GM23338 (cell line): ENCODE data around the gene SYMPK. TPM values are rescaled to one million over a fixed set of nuclear protein-coding genes. Genes with fewer than 3 reads are reported as not detected.

Source experiments
- ATAC-seq: fragments of 200-7000 bp; cut with Tn5 transposase; 3 replicates; pipeline ENCODE4 v1.9.1; 2020
- DNase-seq: peaks from one replicate; pipeline ENCODE4 v3.0.0-alpha.2; 2015; ENCODE audit warnings: low spot score
- H2AFZ ChIP-seq: fragments of 200-600 bp; sonication (generic); 2 replicates; pipeline ENCODE4 v1.8.0; 2016; ENCODE audit warnings: antibody characterized with exemption, mild to moderate bottlenecking, moderate library complexity
- H3F3A ChIP-seq: fragments of 200-600 bp; sonication (generic); replicated peaks from 2 replicates; pipeline ENCODE4 v1.8.0; 2017; ENCODE audit warnings: antibody characterized with exemption, mixed run types, low read depth
- H3K27ac ChIP-seq: fragments of 200-600 bp; sonication (generic); 2 replicates; pipeline ENCODE4 v1.6.1; 2016; ENCODE audit warnings: low read depth
- H3K27me3 ChIP-seq: fragments of 200-600 bp; sonication (generic); 2 replicates; pipeline ENCODE4 v1.8.0; 2016; ENCODE audit warnings: mild to moderate bottlenecking, mixed run types, moderate library complexity; ENCODE audit not compliant: insufficient read depth
- H3K36me3 ChIP-seq: fragments of 200-600 bp; sonication (generic); 2 replicates; pipeline ENCODE4 v1.8.0; 2016; ENCODE audit warnings: mild to moderate bottlenecking; ENCODE audit not compliant: insufficient read depth
- H3K4me1 ChIP-seq: fragments of 200-600 bp; sonication (generic); 2 replicates; pipeline ENCODE4 v1.8.0; 2016; ENCODE audit warnings: mild to moderate bottlenecking, moderate library complexity; ENCODE audit not compliant: insufficient read depth
- H3K4me2 ChIP-seq: fragments of 200-600 bp; sonication (generic); 2 replicates; pipeline ENCODE4 v1.7.1; 2017; ENCODE audit warnings: mixed run types
- H3K4me3 ChIP-seq: fragments of 200-600 bp; sonication (generic); 2 replicates; pipeline ENCODE4 v1.6.1; 2016; ENCODE audit warnings: mixed run types
- H3K79me2 ChIP-seq: fragments of 200-600 bp; sonication (generic); replicated peaks from 2 replicates; pipeline ENCODE4 v1.8.0; 2017; ENCODE audit warnings: mild to moderate bottlenecking; ENCODE audit not compliant: insufficient read depth
- H3K9me2 ChIP-seq: fragments of 200-600 bp; sonication (generic); 2 replicates; pipeline ENCODE4 v1.8.0; 2017; ENCODE audit not compliant: insufficient read depth
- H4K20me1 ChIP-seq: fragments of 200-600 bp; sonication (generic); replicated peaks from 2 replicates; pipeline ENCODE4 v1.8.0; 2017; ENCODE audit warnings: mild to moderate bottlenecking; ENCODE audit not compliant: insufficient read depth
- H3K27ac Mint-ChIP-seq: 2 replicates; pipeline ENCODE4 v1.8.0; 2020; ENCODE audit warnings: inconsistent platforms, mild to moderate bottlenecking, moderate library complexity, mixed read lengths
- H3K27me3 Mint-ChIP-seq: 3 replicates; pipeline ENCODE4 v1.8.0; 2022; ENCODE audit warnings: low read depth, mild to moderate bottlenecking, moderate library complexity, mixed read lengths, inconsistent platforms; ENCODE audit not compliant: insufficient read depth, poor library complexity
- H3K36me3 Mint-ChIP-seq: 3 replicates; pipeline ENCODE4 v1.8.0; 2021; ENCODE audit warnings: low read depth, mild to moderate bottlenecking, inconsistent platforms, moderate library complexity, mixed read lengths
- H3K4me1 Mint-ChIP-seq: 3 replicates; pipeline ENCODE4 v1.8.0; 2020; ENCODE audit warnings: mild to moderate bottlenecking, inconsistent platforms, mixed read lengths
- H3K4me3 Mint-ChIP-seq: 3 replicates; pipeline ENCODE4 v1.8.0; 2021; ENCODE audit warnings: moderate library complexity, mild to moderate bottlenecking, inconsistent platforms, mixed read lengths
- H3K9me3 Mint-ChIP-seq: 3 replicates; pipeline ENCODE4 v1.8.0; 2020; ENCODE audit warnings: moderate library complexity, mild to moderate bottlenecking, inconsistent platforms, mixed read lengths
- CREB1 ChIP-seq: fragments of 250-450 bp; sonication (Bioruptor Pico); IDR thresholded peaks from 2 replicates; pipeline ENCODE4 v1.5.0; 2020; ENCODE audit warnings: low read depth, mild to moderate bottlenecking, moderate library complexity
- CTCF ChIP-seq, 2 experiments: fragments of 200-600 bp in 1 of 2; sonication (generic) in 1 of 2; conservative IDR thresholded peaks; 2 replicates each; pipeline versions ENCODE4 v1.5.1 to v1.6.1; 2016 to 2017; ENCODE audit warnings: antibody characterized with exemption in 2 of 2, low read depth in 2 of 2, mild to moderate bottlenecking in 2 of 2, moderate library complexity in 1 of 2
- ETS1 ChIP-seq: IDR thresholded peaks from 2 replicates; pipeline ENCODE4 v1.6.1; 2016; ENCODE audit warnings: antibody characterized with exemption
- EZH2 ChIP-seq: fragments of 200-600 bp; sonication (generic); IDR thresholded peaks from one replicate; pipeline ENCODE4 v1.8.0; 2017; ENCODE audit warnings: antibody characterized with exemption, mild to moderate bottlenecking, low read depth; ENCODE audit not compliant: unreplicated experiment
- EZH2phosphoT487 ChIP-seq: fragments of 200-600 bp; sonication (generic); IDR thresholded peaks from one replicate; pipeline ENCODE4 v1.8.1; 2018; ENCODE audit warnings: antibody characterized with exemption; ENCODE audit not compliant: unreplicated experiment
- JUNB ChIP-seq: IDR thresholded peaks from one replicate; pipeline ENCODE4 v1.6.1; 2016; ENCODE audit warnings: antibody characterized with exemption; ENCODE audit not compliant: unreplicated experiment
- NANOG ChIP-seq: IDR thresholded peaks from 2 replicates; pipeline ENCODE4 v1.6.1; 2016; ENCODE audit warnings: antibody characterized with exemption, borderline replicate concordance
- POLR2AphosphoS5 ChIP-seq: IDR thresholded peaks from 2 replicates; pipeline ENCODE4 v1.6.1; 2016; ENCODE audit warnings: antibody characterized with exemption, low read depth
- REST ChIP-seq: IDR thresholded peaks from one replicate; pipeline ENCODE4 v1.6.1; 2018; ENCODE audit warnings: antibody characterized with exemption; ENCODE audit not compliant: unreplicated experiment
- STAT1 ChIP-seq: IDR thresholded peaks from one replicate; pipeline ENCODE4 v1.6.1; 2016; ENCODE audit warnings: antibody characterized with exemption; ENCODE audit not compliant: unreplicated experiment
- ZNF114 ChIP-seq: fragments of 250-450 bp; sonication (Bioruptor Pico); IDR thresholded peaks from 2 replicates; pipeline ENCODE4 v1.5.0; 2020; ENCODE audit warnings: mild to moderate bottlenecking, moderate library complexity
- ZNF331 ChIP-seq: fragments of 250-450 bp; sonication (Bioruptor Pico); IDR thresholded peaks from 2 replicates; pipeline ENCODE4 v1.5.0; 2020; ENCODE audit warnings: low read depth, mild to moderate bottlenecking, moderate library complexity
- polyA plus RNA-seq: library from polyadenylated mRNA; unstranded; fragments of >200 nt; fragmentation: Nextera tagmentation; extraction: Ambion mirVana; gene quantifications from 2 replicates; pipeline ENCODE4 v1.2.1, GENCODE V29; 2016
- total RNA-seq: library from RNA; depleted of rRNA; stranded (reverse); fragments of >200 nt; shearing (Covaris generic); gene quantifications from 2 replicates; pipeline ENCODE4 v1.2.3, GENCODE V29; 2014
- TF ChIP-seq, protein P1 (sequence below): fragments of 250-450 bp; sonication (Bioruptor Pico); IDR thresholded peaks from 2 replicates; pipeline ENCODE4 v1.5.0; 2020; ENCODE audit warnings: mild to moderate bottlenecking, moderate library complexity

SYMPK gene
- total and polyA plus RNA-seq, 2 experiments from 2014 or later, result 36.8 to 82.1 TPM

DNA sequence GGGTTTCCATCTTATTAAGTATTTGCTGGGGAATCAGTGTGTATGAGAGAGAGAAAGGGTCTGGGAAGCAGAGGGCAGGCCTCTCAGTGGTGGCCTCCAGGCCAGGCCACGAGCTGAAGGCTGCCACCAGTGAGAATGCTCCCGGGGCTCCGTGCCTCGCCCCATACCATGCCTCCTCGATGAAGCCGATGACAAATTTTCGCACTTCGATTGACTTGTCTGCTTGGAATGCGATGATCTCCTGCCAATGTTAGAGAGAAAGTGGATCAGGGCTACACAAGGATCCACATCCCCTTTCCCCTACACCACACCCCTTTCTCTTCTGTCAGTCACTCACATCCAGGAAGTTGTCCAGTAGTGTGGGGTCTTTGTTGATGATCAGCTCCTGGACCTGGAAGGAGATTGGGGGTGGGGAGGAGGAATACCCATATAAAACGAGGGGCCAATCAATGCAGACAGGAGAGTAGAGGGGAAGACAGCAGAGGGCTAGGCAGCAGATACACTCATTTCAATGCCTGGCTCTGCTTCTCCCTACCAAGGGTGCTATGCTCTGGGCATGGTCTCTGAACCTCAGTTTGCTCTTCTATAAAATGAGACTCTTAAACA, 10.7 kb downstream of the SYMPK start:
- H3K27ac ChIP-seq, result no peak overlapping the region
- peaks cover 23% of the 10 kb centered on the region for H3K79me2 ChIP-seq
- Mint-ChIP-seq H3K4me3 (no peak overlapping the region), H3K36me3 (peaks cover 69% of the 10 kb centered on the region), H3K4me1 (no peaks in the 10 kb centered on the region), H3K27me3 (peaks cover 13% of the 10 kb centered on the region), H3K9me3 (no peaks in the 10 kb centered on the region), H3K27ac (no peak overlapping the region; the same call in 1 of the 2 replicates)
- no peaks in the 10 kb centered on the region for H3K9me2 ChIP-seq
- no peak for TF ChIP-seq ZNF114 (CRISPR knock-in tag)
- TF ChIP-seq POLR2AphosphoS5, result no peak
- no peak for TF ChIP-seq STAT1
- no peak for TF ChIP-seq REST
- no peak for TF ChIP-seq ETS1
- TF ChIP-seq EZH2phosphoT487, result no peak
- TF ChIP-seq CREB1 (CRISPR knock-in tag), result no peak
- no peak for TF ChIP-seq EZH2
- TF ChIP-seq, protein P1, sequence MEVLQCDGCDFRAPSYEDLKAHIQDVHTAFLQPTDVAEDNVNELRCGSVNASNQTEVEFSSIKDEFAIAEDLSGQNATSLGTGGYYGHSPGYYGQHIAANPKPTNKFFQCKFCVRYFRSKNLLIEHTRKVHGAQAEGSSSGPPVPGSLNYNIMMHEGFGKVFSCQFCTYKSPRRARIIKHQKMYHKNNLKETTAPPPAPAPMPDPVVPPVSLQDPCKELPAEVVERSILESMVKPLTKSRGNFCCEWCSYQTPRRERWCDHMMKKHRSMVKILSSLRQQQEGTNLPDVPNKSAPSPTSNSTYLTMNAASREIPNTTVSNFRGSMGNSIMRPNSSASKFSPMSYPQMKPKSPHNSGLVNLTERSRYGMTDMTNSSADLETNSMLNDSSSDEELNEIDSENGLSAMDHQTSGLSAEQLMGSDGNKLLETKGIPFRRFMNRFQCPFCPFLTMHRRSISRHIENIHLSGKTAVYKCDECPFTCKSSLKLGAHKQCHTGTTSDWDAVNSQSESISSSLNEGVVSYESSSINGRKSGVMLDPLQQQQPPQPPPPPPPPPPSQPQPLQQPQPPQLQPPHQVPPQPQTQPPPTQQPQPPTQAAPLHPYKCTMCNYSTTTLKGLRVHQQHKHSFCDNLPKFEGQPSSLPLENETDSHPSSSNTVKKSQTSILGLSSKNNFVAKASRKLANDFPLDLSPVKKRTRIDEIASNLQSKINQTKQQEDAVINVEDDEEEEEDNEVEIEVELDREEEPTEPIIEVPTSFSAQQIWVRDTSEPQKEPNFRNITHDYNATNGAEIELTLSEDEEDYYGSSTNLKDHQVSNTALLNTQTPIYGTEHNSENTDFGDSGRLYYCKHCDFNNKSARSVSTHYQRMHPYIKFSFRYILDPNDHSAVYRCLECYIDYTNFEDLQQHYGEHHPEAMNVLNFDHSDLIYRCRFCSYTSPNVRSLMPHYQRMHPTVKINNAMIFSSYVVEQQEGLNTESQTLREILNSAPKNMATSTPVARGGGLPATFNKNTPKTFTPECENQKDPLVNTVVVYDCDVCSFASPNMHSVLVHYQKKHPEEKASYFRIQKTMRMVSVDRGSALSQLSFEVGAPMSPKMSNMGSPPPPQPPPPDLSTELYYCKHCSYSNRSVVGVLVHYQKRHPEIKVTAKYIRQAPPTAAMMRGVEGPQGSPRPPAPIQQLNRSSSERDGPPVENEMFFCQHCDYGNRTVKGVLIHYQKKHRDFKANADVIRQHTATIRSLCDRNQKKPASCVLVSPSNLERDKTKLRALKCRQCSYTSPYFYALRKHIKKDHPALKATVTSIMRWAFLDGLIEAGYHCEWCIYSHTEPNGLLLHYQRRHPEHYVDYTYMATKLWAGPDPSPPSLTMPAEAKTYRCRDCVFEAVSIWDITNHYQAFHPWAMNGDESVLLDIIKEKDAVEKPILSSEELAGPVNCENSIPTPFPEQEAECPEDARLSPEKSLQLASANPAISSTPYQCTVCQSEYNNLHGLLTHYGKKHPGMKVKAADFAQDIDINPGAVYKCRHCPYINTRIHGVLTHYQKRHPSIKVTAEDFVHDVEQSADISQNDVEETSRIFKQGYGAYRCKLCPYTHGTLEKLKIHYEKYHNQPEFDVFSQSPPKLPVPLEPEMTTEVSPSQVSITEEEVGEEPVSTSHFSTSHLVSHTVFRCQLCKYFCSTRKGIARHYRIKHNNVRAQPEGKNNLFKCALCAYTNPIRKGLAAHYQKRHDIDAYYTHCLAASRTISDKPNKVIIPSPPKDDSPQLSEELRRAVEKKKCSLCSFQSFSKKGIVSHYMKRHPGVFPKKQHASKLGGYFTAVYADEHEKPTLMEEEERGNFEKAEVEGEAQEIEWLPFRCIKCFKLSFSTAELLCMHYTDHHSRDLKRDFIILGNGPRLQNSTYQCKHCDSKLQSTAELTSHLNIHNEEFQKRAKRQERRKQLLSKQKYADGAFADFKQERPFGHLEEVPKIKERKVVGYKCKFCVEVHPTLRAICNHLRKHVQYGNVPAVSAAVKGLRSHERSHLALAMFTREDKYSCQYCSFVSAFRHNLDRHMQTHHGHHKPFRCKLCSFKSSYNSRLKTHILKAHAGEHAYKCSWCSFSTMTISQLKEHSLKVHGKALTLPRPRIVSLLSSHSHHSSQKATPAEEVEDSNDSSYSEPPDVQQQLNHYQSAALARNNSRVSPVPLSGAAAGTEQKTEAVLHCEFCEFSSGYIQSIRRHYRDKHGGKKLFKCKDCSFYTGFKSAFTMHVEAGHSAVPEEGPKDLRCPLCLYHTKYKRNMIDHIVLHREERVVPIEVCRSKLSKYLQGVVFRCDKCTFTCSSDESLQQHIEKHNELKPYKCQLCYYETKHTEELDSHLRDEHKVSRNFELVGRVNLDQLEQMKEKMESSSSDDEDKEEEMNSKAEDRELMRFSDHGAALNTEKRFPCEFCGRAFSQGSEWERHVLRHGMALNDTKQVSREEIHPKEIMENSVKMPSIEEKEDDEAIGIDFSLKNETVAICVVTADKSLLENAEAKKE (CRISPR knock-in tag), result no peak
- TF ChIP-seq JUNB, result no peak
- TF ChIP-seq CTCF (conservative IDR thresholded peaks at IDR 0.05; ENCODE audit: low read depth in 2 of 2), result no peak
- TF ChIP-seq ZNF331, result no peak
- no peak for TF ChIP-seq NANOG
- H3K4me3 ChIP-seq, result no peak overlapping the region
- H2AFZ ChIP-seq, result no peak overlapping the region
- no peak for ATAC-seq
- DNase-seq, result no peak
- H3K4me1 ChIP-seq, result no peaks in the 10 kb centered on the region
- peaks cover 20% of the 10 kb centered on the region for H3F3A ChIP-seq
- no peaks in the 10 kb centered on the region for H3K27me3 ChIP-seq
- peaks cover 37% of the 10 kb centered on the region for H4K20me1 ChIP-seq
- H3K4me2 ChIP-seq, result no peak overlapping the region
- H3K36me3 ChIP-seq, result peaks cover 50% of the 10 kb centered on the region
